GM21367 (cell line): ENCODE results near the gene EPB41L2.
"Not testable (repeated sequence)": the region's sequence is repeated elsewhere in the genome, so short reads cannot be mapped to it uniquely, and the experiment has no call there.

Experiments used
- ATAC-seq: cut with Tn5 transposase; IDR thresholded peaks from one replicate; pipeline ENCODE4 v1.9.1; 2021; ENCODE audit not compliant: unreplicated experiment

The EPB41L2 gene

DNA sequence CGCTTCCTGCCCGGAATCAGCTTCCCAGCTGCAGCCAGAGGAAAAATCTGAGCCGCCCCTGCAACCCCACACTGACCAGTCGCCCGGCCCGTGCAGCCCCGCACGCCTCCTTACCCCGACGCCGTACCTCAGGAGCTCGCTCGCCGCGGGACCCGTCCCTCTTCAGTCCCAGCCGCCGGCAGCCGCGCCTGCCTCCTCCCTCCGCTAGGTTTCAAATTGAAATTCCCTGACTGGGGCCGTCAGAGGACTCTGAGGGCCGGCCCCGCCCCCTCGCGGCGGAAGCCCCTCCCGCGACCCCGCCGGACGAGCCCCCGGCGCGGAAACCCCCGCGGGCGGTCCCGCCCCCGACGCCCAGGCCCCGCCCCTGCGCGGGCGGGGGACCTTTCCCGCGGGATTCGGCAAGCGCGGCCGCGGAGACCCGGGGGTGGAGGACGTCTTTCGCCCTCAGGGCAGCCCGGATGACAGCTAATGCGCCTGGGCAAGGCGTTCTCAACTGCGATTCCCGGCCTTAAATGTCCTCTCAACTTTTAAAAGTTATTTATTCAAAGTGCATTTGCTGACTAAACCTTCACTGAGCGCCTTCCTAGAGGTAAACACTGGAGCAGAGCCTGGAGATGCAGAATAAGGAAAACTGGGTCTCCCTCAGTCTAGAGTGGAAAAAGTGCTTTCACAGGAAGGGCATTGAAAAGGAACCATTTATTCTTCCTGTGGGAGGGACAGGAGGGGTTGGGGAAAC is at the start of gene EPB41L2:
Gene EPB41L2 (minus strand): TSS at position 218 of the 736 bp plus-strand sequence. CDS start 106,760 bp downstream, outside the sequence.
- ATAC-seq: peak; percentile 79

DNA sequence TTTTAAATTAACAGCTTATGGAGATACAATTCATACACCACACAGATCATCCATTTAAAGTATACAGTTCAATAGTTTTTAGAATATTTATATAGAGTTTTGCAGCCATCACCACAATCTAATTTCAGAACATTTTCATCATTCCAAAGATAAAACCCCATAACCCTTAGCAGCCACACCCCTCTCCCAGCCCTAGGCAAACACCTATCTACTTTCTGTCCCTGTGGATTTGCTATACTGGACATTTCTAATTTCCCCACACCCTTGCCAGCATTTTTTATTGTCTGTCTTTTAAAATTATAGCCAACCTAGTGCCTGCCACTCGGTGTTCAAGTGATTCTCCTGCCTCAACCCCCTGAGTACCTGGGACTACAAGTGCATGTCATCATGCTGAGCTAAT is 49.2 kb upstream of the EPB41L2 start:
- no peak for ATAC-seq

DNA sequence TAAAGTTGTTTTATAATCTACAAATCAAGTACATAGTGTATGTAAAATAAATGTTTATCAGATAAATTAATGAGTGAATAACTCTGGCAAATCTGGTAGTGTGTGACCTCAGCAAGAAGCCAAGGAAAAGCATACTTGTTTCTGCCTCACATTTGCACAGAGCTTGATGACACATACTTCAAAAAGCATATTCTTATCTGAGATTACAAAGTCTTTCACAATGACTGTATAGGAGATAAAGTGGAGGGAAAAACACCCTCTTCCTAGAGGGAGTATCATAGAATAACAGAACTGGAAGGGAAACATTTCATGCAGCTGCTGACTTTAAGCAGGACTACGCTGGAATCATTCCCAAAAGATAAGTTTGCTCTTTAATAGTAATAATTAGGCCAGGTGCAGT is 44.1 kb upstream of the EPB41L2 start:
- ATAC-seq: no peak

DNA sequence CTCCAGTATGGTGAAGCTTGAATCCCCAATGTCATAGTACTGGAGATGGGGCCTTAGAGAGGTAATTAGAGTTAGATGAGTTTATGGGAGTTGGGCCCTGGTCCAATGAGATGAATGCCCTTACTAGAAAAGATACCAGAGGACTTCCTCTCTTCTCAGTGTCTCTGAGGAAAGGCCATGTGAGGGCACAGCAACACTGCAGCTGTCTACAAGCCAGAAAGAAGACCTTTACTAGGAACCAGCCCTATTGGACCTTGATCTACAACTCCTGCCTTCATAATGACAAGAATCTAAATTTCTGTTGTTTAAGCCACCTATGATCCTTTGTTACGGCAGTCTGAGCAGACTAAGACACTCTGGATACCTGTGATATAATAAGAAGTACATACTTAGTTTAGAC is 40.9 kb upstream of the EPB41L2 start:
- no peak for ATAC-seq

DNA sequence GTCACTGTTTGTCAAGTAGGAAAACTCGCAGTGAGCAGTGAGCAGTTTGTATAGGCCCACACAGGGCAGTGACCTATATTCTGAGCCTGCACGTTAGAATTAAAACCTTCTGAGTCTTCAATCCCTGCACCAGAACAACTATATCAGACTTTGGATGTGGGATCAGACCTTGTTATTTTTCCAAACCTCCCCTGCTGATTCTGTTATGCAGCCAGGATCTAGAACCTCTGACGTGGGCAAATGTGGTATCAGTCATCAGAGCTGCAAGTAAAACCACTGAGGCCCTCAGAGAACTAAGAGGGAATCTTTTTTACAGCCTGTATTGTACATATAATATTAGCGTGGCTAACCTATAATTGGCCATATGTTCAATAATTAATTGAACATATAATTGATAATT is 40.3 kb upstream of the EPB41L2 start:
- no peak for ATAC-seq

DNA sequence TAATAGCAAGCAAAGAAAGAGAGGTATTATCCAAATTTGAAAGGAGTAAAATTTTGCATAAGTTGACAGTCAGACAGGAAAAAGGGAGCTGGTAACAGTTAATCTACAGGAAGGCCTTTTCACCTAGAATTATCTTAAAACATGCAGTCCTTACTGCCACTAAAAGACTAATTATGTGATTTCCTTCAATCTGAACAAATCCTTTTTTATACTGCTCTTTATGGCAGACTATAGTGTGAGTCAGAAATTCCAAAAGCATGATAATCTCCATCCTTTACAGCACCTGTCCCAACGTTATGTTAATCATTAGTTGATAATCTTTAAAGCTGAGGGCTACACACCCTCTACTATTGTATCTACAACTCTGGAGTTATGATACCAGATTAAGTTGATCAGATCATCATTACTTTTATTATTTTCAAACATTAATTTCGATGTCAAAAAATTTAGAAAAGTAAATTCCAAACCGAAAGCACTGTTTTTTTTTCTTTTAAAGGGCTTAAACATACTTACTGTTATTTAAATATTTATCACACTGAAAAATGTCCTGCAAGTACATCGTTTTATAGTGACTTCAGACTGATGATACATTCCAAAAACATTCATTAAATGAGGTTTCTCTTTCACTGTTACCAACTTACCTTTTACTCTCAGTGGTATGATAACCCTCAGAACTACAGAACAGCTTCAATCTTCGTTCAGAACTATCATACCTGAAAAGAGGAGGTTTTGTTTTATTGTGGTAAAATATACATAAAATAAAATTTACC is 39.1 kb upstream of the EPB41L2 start:
- no peak for ATAC-seq

DNA sequence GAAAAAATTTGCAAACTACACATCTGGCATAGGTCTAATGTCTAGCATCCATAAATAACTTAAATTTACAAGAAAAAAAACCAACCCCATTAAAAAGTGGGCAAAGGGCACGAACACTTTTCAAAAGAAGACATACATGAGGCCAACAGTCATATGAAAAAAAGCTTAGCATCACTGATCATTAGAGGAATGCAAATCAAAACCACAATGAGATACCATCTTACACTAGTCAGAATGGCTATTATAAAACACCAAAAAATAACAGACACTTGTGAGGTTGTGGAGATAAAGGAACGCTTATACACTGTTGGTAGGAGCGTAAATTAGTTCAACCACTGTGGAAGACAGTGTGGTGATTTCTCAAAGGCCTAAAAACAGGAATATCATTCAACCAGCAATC is 33.7 kb upstream of the EPB41L2 start:
- no peak for ATAC-seq

DNA sequence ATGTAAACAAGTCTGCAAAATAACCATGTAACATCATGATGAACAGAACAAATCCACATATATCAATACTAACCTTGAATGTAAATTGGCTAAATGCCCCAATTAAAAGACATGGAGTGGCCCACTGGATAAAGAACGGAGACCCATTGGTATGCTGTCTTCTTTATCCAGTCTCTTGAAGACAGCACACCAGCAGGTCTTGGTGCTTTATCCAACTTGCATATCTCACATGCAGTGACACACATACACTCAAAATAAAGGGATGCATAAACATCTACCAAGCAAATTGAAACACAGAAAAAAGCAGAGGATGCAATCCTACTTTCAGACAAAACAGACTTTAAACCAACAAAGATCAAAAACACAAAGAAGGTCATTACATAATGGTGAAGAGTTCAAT is 30.3 kb upstream of the EPB41L2 start:
- no peak for ATAC-seq

DNA sequence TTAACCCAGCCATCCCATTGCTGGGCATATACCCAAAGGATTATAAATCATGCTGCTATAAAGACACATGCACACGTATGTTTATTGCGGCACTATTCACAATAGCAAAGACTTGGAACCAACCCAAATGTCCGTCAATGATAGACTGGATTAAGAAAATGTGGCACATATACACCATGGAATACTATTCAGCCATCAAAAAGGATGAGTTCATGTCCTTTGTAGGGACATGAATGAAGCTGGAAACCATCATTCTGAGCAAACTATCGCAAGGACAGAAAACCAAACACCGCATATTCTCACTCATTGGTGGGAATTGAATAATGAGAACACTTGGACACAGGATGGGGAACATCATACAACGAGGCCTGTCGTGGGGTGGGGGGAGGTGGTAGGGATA is 28.9 kb upstream of the EPB41L2 start:
- ATAC-seq: not testable (repeated sequence)

DNA sequence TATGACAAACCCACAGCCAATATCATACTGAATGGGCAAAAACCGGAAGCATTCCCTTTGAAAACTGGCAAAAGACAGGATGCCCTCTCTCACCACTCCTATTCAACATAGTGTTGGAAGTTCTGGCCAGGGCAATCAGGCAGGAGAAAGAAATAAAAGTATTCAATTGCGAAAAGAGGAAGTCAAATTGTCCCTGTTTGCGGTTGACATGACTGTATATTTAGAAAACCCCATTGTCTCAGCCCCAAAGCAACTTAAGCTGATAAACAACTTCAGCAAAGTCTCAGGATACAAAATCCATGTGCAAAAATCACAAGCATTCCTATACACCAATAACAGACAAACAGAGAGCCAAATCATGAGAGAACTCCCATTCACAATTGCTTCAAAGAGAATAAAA is 27.3 kb upstream of the EPB41L2 start:
- ATAC-seq: not testable (repeated sequence)

DNA sequence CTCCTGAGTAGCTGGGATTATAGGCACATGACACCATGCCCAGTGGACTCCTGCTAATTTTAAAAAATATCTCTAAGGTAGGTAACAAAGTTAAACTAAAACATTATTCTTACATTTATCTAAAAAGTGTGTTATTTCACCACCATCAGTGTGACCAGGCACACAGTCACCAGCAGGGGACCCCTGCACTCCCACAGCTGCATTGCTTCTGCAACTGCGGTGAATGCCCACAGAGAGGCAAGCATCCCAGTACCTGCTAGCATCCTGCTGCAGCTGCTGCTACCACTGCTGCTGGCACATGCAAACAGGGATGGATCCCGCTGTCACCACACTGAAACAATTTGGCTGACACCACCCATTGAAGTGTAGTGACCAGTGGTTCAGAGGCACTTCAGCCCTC is 21.9 kb upstream of the EPB41L2 start:
- no peak for ATAC-seq

DNA sequence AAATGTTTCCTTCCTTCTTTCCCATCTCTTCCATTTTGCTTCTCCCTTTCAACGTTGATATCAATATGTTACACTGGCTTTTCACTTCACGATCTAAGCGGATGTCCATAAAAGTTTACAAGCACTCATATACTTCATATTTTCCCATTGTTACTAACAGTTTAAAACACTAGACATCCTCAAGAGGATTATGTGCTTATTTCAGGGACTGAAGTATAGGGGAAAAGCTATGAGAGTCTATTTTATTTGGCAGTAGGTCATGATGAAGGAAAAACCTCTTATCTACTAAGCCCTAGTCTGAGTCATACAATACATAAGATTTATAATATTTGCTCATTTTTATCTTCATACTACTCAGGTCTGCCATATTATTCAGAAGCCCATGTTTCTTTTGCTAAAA is 20.6 kb upstream of the EPB41L2 start:
- ATAC-seq: no peak

DNA sequence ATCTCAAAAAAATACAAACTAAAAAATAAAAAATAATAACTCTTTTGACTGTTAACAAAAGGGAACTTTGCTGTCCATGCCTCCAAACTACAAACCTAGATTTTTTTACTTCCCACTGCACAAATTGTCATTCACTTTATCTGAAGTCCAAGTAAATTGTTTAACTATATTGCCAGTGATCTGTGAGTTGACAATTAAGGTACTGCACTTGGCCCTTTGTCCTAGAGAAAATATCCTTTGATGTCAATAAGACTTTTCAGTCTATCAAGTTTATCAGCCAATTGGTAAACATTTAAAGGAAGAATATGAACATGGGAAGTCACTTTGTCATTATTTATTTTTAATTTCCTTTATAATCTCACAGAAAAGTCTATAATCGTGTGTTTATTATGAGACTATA is 19.3 kb upstream of the EPB41L2 start:
- ATAC-seq: no peak

DNA sequence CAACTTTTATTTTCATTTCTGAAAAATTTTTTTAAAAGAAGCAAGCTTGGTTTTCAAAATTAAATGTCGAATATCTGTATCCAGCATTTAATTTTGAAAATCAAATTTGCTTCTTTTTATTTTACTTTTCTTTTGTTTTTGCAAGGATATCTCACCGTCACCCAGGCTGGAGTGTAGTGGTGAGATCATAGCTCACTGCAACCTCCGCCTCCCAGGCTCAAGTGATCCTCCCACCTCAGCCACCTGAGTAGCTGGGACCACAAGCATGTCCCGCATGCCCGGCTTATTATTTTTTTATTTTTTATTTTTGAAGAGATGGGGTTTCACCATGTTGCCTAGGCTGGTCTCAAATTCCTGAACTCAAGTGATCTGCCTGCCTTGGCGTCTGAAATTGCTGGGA is 17.0 kb upstream of the EPB41L2 start:
- no peak for ATAC-seq

DNA sequence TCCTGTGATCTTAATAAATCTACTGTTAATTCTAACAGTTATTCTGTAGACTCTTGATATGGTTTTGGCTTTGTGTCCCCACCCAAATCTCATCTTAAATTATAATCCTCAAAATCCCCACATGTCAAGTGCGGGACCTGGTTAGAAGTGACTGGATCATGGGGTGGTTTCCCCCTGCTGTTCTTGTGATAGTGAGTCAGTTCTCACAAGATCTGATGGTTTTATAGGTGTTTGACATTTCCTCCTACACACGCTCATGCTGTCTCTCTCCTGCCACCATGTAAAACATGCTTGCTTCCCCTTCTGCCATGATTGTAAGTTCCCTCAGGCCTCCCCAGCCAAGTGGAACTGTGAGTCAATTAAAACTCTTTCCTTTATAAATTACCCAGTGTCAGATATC is 10.5 kb upstream of the EPB41L2 start:
- ATAC-seq: no peak

DNA sequence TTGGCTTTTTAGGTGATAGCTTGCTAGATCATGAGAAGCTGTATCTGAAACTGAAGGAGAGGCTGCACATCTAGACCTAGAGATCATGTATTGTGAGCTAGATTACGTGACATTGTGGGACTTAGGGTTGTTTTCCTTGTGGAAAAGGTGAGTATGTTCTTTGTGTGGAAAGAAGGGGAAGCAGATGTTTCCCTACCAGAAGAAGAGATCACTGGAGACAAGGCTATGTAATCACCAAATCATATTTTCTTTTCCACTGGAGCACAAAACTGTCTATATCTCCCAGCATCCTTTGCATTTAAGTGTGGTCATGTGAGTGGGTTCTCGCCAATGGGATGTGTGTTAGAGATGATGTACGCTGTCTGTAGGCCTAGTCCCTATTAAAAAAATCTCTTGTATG is 7.0 kb upstream of the EPB41L2 start:
- ATAC-seq: no peak

DNA sequence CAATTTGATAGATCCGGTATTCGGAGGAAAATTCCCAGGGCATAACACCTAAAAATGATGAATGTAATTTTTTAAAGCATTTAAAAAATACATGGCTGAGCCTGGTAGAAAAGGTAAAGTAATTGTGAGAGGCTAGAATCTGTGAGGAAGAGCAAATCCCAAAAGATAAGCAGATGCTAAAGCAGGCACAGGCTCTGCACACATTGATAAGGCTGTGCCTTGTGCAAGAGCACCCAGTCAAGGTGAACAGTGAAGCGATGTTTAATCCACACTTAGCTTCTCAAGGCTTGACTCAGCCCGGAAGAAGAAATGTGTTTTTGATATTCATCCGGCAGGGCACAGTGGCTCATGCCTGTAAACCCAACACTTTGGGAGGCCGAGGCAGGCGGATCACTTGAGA is 5.1 kb upstream of the EPB41L2 start:
- no peak for ATAC-seq

DNA sequence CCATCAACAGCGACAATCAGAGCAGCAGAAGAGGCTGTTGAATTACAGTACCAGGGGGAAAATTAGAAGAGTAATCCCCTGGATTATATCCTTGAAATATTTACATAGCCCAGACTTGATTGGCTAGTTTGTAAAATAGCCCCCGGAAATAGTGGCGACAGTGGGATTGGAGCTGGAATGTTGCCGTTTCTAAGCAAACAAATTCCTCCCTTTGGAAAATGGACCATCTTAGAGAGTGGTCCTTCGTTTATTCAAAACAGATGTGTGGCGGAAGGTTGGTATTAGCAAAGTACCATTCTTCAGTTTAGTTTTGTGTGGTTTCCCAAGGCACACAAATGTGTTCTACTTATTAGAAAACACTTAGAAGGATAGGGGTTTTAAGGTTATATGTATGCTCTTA is 4.5 kb upstream of the EPB41L2 start:
- no peak for ATAC-seq

DNA sequence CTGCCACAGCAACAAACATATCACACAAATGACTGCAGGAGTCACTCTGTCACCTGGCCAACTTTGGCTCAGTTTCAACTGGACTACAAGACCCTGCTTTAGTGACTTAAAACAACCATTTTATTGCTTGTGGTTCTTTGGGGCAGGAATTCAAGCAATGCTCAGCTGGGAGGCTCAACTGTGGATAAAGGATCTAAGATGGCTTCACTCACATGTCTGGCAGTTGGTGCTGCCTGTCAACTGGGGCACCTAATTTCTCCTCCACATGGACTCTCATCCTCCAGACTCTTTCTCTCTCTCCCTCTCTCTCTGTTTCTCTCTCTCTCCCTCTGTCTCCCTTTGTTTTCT is 2.8 kb upstream of the EPB41L2 start:
- ATAC-seq: no peak

DNA sequence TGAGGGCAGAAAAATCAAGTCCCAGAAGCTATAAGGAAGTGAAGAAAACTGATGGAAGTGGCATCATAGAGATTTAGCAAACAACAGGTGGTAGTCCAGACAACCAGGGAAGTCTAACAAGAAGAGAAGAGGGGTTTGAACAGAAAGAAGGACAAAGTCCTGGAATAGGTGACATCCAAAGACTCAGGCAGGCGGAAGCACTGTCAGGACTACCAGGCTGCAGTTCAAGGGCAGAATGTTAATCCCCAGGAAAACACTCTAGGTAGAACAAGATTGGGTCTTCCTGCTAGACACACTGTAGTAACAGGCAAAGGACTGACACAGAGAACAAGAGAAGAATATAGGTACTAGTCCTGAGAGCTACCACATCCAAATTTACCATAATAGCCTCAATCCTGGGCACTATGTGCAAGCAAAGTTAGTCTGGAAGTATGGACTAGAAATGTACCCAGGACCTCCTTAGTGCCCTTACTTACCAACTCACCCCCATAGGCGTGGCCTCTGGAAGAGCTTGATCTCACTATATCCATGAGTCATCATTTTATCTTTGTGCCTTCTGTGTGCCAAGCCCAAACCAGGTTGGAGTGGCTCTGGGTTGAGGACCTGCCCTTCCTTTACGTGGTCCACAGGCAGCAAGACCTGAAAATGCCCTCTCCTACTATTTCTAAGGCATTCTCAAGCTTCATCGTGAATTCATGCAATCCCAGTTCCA is 2.2 kb upstream of the EPB41L2 start:
- no peak for ATAC-seq

DNA sequence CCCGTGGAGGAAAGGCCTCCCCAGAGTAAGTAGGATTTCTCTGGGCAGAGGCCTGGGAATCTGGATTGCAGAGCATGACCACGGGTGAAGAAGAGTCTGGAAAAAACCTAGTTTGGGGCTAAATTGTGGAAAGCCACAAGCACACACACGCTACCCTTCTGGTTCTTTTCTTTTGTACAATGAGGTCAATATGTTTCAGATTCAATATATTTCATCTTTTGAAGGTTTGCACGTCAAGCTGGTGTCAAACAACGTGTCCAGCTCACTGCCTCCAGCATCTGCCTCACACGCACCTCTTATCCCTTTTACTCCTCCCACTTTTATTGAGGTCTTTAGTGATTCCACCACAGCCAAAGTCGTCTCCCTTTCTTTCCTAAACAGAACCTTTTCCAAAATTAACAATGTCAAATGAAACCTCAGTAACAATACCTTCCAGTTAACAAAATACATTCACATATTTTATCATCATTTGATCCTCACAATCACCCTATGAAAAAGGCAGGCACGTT is 773 bp upstream of the EPB41L2 start:
- ATAC-seq: no peak
